Caco-2 (cell line): ENCODE data around the gene ZNF585A. TPM values are rescaled to one million over a fixed set of nuclear protein-coding genes. Genes with fewer than 3 reads are reported as not detected.

Experiments used
- BruUV-seq: library from RNA; stranded (reverse); fragments of 400-500 nt; replicated peaks from 2 replicates; lab custom pipeline; 2021; lab: Mats Ljungman, UMichigan
- CTCF ChIA-PET: fragments of 300-600 bp; sonication (Branson Sonifier 250); formaldehyde crosslinking; loops from one replicate; lab custom pipeline; 2022; ENCODE audit warnings: antibody characterized with exemption; lab: Charles Lee
- POLR2A ChIA-PET: fragments of 300-600 bp; sonication (Branson Sonifier 250); formaldehyde crosslinking; loops from one replicate; lab custom pipeline; 2022; ENCODE audit warnings: antibody characterized with exemption; lab: Charles Lee
- DNase-seq, 2 experiments: peaks; one replicate each; pipeline versions ENCODE4 v3.0.0 to v3.0.0-alpha.2; 2020 to 2022
- H3K27me3 ChIP-seq: replicated peaks from 2 replicates; pipeline ENCODE4 v1.6.0; 2011; ENCODE audit warnings: low read length; ENCODE audit not compliant: control insufficient read depth, insufficient read depth
- H3K36me3 ChIP-seq: 2 replicates; pipeline ENCODE4 v1.5.1; 2011; ENCODE audit warnings: low read length; ENCODE audit not compliant: control insufficient read depth, insufficient read depth
- H3K4me1 ChIP-seq: fragments of 250-450 bp; sonication (Bioruptor Pico); 2 replicates; pipeline ENCODE4 v1.5.1; 2020; ENCODE audit warnings: mild to moderate bottlenecking
- H3K4me3 ChIP-seq: 2 replicates; pipeline ENCODE4 v1.5.1; 2011; ENCODE audit warnings: low read depth, mild to moderate bottlenecking, control low read depth, low read length
- H3K9me3 ChIP-seq: fragments of 250-450 bp; sonication (Bioruptor Pico); 2 replicates; pipeline ENCODE4 v1.5.1; 2020; ENCODE audit warnings: mild to moderate bottlenecking, moderate library complexity
- H3K27ac Mint-ChIP-seq: one replicate; pipeline ENCODE4 v1.8.0; 2022; ENCODE audit warnings: mixed read lengths; ENCODE audit not compliant: unreplicated experiment
- H3K27me3 Mint-ChIP-seq: one replicate; pipeline ENCODE4 v1.8.0; 2022; ENCODE audit warnings: mixed read lengths; ENCODE audit not compliant: insufficient read depth, unreplicated experiment
- H3K36me3 Mint-ChIP-seq: one replicate; pipeline ENCODE4 v1.8.0; 2022; ENCODE audit warnings: mild to moderate bottlenecking, mixed read lengths; ENCODE audit not compliant: insufficient read depth, unreplicated experiment
- H3K4me1 Mint-ChIP-seq: one replicate; pipeline ENCODE4 v1.8.0; 2022; ENCODE audit warnings: low read depth, mixed read lengths; ENCODE audit not compliant: unreplicated experiment
- H3K4me3 Mint-ChIP-seq: one replicate; pipeline ENCODE4 v1.8.0; 2022; ENCODE audit warnings: mild to moderate bottlenecking, moderate library complexity, mixed read lengths; ENCODE audit not compliant: unreplicated experiment
- H3K9me3 Mint-ChIP-seq: one replicate; pipeline ENCODE4 v1.8.0; 2022; ENCODE audit warnings: mixed read lengths; ENCODE audit not compliant: unreplicated experiment
- intact Hi-C: fragments of 100-400 bp; cut with micrococcal nuclease; formaldehyde crosslinking; loops from one replicate; pipeline ENCODE4 v1.10.0; 2022; ENCODE audit not compliant: unreplicated experiment
- total RNA-seq: library from RNA; stranded (reverse); gene quantifications from 2 replicates; pipeline ENCODE4 v1.2.3, GENCODE V29; 2022
- TF ChIP-seq, protein P1 (sequence below), 2 experiments: fragments of 200-600 bp in 1 of 2; IDR thresholded peaks; 1 replicate in 1 of 2; 2 replicates in 1 of 2; pipeline versions ENCODE4 v1.5.1 to v1.8.0; 2011 to 2022; ENCODE audit warnings: antibody characterized with exemption in 1 of 2, control low read depth in 1 of 2, inconsistent platforms in 1 of 2, low read depth in 1 of 2, low read length in 1 of 2, mild to moderate bottlenecking in 1 of 2, moderate library complexity in 1 of 2; ENCODE audit not compliant: insufficient read depth in 1 of 2, severe bottlenecking in 1 of 2, unreplicated experiment in 1 of 2

The ZNF585A gene
- total RNA-seq, 1 experiment from 2014 or later: 7.3 TPM

DNA sequence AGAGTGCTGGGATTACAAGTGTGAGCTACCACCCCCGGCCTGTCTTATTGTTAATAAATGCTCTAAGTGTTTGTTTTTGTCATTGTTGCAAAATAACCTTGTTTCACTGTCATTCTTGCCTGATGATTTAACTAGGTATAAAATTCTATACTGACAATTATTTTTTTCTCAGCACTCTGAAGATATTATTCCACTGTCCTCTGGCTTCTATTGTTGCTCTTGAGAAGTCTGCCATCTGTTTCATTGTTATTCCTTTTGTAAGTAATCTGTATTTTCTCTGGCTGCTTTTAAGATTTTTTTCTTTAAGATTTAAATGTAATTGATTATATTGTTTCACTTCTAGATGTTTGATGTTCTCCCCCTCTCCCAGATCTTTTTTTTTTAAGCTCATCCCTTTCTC is 76.6 kb downstream of the ZNF585A start:
- Mint-ChIP-seq H3K27ac (no peak overlapping the region), H3K4me3 (no peak overlapping the region), H3K9me3 (peaks cover 36% of the 10 kb centered on the region), H3K4me1 (no peaks in the 10 kb centered on the region), H3K27me3 (no peaks in the 10 kb centered on the region), H3K36me3 (peaks cover 15% of the 10 kb centered on the region)
- DNase-seq: no peak
- no TSS peak for BruUV-seq
- POLR2A ChIA-PET: no interaction called here
- H3K36me3 ChIP-seq: no peaks in the 10 kb centered on the region
- TF ChIP-seq, protein P1, sequence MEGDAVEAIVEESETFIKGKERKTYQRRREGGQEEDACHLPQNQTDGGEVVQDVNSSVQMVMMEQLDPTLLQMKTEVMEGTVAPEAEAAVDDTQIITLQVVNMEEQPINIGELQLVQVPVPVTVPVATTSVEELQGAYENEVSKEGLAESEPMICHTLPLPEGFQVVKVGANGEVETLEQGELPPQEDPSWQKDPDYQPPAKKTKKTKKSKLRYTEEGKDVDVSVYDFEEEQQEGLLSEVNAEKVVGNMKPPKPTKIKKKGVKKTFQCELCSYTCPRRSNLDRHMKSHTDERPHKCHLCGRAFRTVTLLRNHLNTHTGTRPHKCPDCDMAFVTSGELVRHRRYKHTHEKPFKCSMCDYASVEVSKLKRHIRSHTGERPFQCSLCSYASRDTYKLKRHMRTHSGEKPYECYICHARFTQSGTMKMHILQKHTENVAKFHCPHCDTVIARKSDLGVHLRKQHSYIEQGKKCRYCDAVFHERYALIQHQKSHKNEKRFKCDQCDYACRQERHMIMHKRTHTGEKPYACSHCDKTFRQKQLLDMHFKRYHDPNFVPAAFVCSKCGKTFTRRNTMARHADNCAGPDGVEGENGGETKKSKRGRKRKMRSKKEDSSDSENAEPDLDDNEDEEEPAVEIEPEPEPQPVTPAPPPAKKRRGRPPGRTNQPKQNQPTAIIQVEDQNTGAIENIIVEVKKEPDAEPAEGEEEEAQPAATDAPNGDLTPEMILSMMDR (IDR thresholded peaks at IDR 0.05; ENCODE audit: insufficient read depth in 1 of 2, low read depth in 1 of 2, low read length in 1 of 2, severe bottlenecking in 1 of 2, unreplicated experiment in 1 of 2): no peak
- intact Hi-C loops: no loop called here
- H3K4me1 ChIP-seq: no peaks in the 10 kb centered on the region
- no peak overlapping the region for H3K4me3 ChIP-seq
- H3K27me3 ChIP-seq: no peaks in the 10 kb centered on the region
- CTCF ChIA-PET: no interaction called here
- H3K9me3 ChIP-seq: 0 out of 2 replicates have a peak, but pooled peaks cover 8% of the 10 kb centered on the region

Other genes with a start within 250 kb of the ZNF585A start
- gene ZNF420, start 94.3 kb downstream of the ZNF585A start, total RNA-seq: 3.2 and 3.3 TPM in 2 replicates
- gene ZNF585B, start 37.8 kb upstream of the ZNF585A start, total RNA-seq: 5.2 and 6.6 TPM in 2 replicates
- gene ZNF383, start 45.5 kb upstream of the ZNF585A start, total RNA-seq: 4.4 and 5.5 TPM in 2 replicates
- 0.88 and 0.97 TPM in 2 replicates for gene ZNF527, start 198.4 kb upstream of the ZNF585A start, total RNA-seq